ENCODE measurements around the gene TMEM63A.

- no peak for TF ChIP-seq CTCF (IDR thresholded peaks at IDR 0.05; ENCODE audit: low read length)
- no peak for TF ChIP-seq EZH2 (optimal IDR thresholded peaks at IDR 0.05; ENCODE audit: low read depth, low read length)
These were observed 51.3 kb downstream of the TMEM63A start for GRCh38 chr1:225830841-225831240.

Measured in MM.1S (cell line).